Measurements from ENCODE around the gene TRPM2. TPM values are rescaled to one million over a fixed set of nuclear protein-coding genes. Genes with fewer than 3 reads are reported as not detected.

Gene TRPM2
- total and polyA plus RNA-seq, 2 of the 4 experiments (the other 2 are of a cell fraction), result not detected

- DNase-seq, result no peak
- Histone ChIP-seq H4K91ac (ENCODE audit: insufficient read depth, low read depth, low read length) (no peak overlapping the region), H3K4ac (ENCODE audit: low read depth, low read length) (no peak overlapping the region), H4K20me1 (ENCODE audit: insufficient read depth, low read length) (no peaks in the 10 kb centered on the region), H3K14ac (replicated peaks; ENCODE audit: low read depth, low read length) (no peak overlapping the region), H2BK15ac (ENCODE audit: low read depth, low read length) (no peak overlapping the region), H4K8ac (ENCODE audit: low read depth in 2 of 2, low read length in 2 of 2) (no peak overlapping the region), H3K4me2 (ENCODE audit: low read depth, low read length) (no peak overlapping the region), H2AFZ (replicated peaks; ENCODE audit: low read length, poor library complexity) (no peak overlapping the region), H3K36me3 (ENCODE audit: control insufficient read depth, insufficient read depth, low read length) (no peaks in the 10 kb centered on the region), H3K56ac (ENCODE audit: extremely low read depth, insufficient read depth, low read length) (no peak overlapping the region), H2AK9ac (replicated peaks; ENCODE audit: low read depth, low read length, poor library complexity) (no peak overlapping the region), H3K9me1 (ENCODE audit: insufficient read depth, low read length) (no peaks in the 10 kb centered on the region), H4K5ac (ENCODE audit: low read depth, low read length) (no peak overlapping the region), H3K27ac (ENCODE audit: insufficient read depth, low read length) (no peak overlapping the region), H2BK120ac (ENCODE audit: low read depth, low read length) (no peak overlapping the region), H3K9ac (ENCODE audit: low read depth, low read length) (no peak overlapping the region), H3K27me3 (ENCODE audit: control insufficient read depth, insufficient read depth, low read length) (peaks cover 63% of the 10 kb centered on the region), H3K9me3 (ENCODE audit: control insufficient read depth, insufficient read depth, low read length) (peaks cover 2% of the 10 kb centered on the region; the same call in 1 of the 2 replicates), H2AK5ac (ENCODE audit: low read depth, low read length) (no peak overlapping the region), H3K4me3 (ENCODE audit: insufficient read depth, low read depth, low read length) (no peak overlapping the region), H2BK5ac (ENCODE audit: low read depth, low read length, poor library complexity, severe bottlenecking) (no peak overlapping the region), H2BK20ac (ENCODE audit: low read depth, low read length) (no peak overlapping the region), H3K79me1 (ENCODE audit: low read depth in 1 of 2, low read length in 2 of 2) (no peaks in the 10 kb centered on the region), H3K23ac (ENCODE audit: low read depth, low read length) (no peak overlapping the region), H3K18ac (ENCODE audit: low read depth, low read length) (no peak overlapping the region), H3K4me1 (ENCODE audit: control insufficient read depth, insufficient read depth, low read length) (no peaks in the 10 kb centered on the region)
- POLR2A ChIA-PET (ENCODE audit: unreplicated experiment), result no interaction called here
- dilution Hi-C loops (cut with HindIII; ENCODE audit: low sequenced_read_pairs, unreplicated experiment) (no loop called here), in situ Hi-C loops (cut with MboI; ENCODE audit: low sequenced_read_pairs) (no loop called here), intact Hi-C loops (cut with micrococcal nuclease) (no loop called here)
- CTCF ChIA-PET, result no interaction called here
- no peak for ATAC-seq (ENCODE audit: low read depth)
- 25% methylated on average over 7 of the region's 42 CpGs; no CpG with 5 or more reads in 1 of the 2 experiments for WGBS, 2 experiments (ENCODE audit: extremely low coverage in 2 of 2, insufficient read length in 1 of 2)
- BruUV-seq (replicated peaks), result no TSS peak
- no peak for TF ChIP-seq POLR2A (IDR thresholded peaks at IDR 0.05; ENCODE audit: low read depth, low read length)
- no peak for TF ChIP-seq RCOR1 (IDR thresholded peaks at IDR 0.05; ENCODE audit: insufficient replicate concordance, low read length)
- TF ChIP-seq MAFK (IDR thresholded peaks at IDR 0.05; ENCODE audit: low read depth, low read length), result no peak
- TF ChIP-seq NFE2L2 (IDR thresholded peaks at IDR 0.05; ENCODE audit: low read depth, low read length), result no peak
- no peak for TF ChIP-seq ELK1 (IDR thresholded peaks at IDR 0.05; ENCODE audit: borderline replicate concordance, low read depth, low read length)
- TF ChIP-seq FOS (IDR thresholded peaks at IDR 0.05; ENCODE audit: low read depth, low read length), result no peak
- TF ChIP-seq RFX5 (IDR thresholded peaks at IDR 0.05; ENCODE audit: low read depth, low read length), result no peak
- TF ChIP-seq RAD21 (IDR thresholded peaks at IDR 0.05; ENCODE audit: low read length), result no peak
Measured at GRCh38 chr21:44350773-44351481, 2.5 kb upstream of the TRPM2 start.

Data from IMR-90 (cell line).